NCI-H2171 (cell line): ENCODE data around the gene CST6.
"Not testable (repeated sequence)": the region's sequence is repeated elsewhere in the genome, so short reads cannot be mapped to it uniquely, and the experiment has no call there.

Experiments used
- DNase-seq: peaks from one replicate; lab custom pipeline; 2025; lab: John Stamatoyannopoulos, UW

CST6 gene

DNA sequence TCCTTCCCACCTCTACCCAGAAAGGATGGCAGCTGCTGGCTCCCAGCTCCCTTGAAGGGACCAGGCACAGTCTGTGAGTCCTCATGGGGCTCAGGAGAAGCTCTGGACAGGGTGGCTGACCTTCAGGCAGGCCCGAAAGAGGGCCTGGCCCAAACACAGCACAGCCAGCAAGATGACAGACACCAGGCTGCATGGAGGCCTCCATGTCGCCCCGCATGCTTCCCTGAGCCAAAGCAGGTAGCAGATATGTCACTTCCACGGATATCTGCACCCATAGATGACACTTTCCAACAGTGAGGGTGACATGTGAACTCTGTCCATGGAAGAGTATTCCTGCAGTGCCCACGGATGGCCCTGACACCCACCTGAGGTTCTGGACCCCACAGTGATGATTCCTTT lies 28.2 kb upstream of the CST6 start:
- no peak for DNase-seq

DNA sequence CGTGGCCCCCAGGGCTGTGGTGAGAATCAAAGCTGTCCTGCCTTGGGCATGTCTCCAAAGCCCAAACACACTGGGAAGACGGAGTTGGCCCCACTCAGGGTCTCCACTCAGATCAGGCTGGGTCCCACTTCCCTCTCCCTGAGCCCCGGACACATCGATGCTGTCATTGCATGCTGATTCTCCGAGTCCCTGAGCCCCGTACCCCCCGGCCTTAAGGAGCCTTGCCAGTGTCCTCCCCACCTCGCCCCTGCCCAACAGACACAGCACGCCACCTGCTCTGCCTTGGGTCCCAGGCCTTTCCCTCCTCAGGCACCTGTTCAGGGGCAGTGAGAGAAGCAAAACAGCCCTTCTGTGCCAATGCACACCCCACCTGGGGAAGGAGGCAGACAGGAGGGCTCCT lies 24.5 kb upstream of the CST6 start:
- DNase-seq = no peak

DNA sequence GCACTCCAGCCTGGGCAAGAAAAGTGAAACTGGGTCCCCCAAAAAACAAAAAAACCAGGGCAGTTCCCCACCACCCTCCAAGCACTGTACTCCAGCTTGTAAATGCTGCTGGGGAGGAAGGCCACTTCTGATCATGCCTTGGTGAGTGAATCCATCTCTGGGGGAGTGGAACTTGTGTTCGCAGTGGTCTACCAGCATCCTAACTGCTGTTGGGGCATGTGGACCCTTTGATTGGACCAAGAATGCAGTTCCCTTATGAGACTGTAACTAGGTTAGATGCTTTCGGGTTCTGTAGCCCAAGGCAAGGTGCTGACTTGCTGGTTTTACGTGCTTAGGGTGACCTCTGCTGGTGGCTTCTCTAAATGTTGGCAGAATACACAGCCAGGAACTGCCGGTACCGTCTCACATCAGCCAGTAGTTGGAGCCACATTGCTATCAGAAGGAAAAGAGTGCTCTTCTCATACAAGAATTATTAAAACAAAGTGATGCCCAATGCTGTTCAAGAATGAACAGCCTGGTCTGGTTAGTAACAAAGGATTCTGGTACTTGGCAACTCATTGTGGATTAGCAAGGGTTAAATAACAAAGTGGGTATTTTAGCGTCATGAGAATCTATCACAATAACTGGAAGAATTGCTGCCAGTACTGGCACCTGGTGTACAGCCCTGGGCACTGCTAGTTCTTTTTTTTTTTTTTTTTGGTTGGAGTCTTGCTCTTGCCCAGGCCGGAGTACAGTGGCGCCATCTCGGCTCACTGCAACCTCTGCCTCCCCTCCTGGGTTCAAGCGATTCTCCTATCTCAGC lies 22.8 kb upstream of the CST6 start:
- DNase-seq = peak; percentile 87

DNA sequence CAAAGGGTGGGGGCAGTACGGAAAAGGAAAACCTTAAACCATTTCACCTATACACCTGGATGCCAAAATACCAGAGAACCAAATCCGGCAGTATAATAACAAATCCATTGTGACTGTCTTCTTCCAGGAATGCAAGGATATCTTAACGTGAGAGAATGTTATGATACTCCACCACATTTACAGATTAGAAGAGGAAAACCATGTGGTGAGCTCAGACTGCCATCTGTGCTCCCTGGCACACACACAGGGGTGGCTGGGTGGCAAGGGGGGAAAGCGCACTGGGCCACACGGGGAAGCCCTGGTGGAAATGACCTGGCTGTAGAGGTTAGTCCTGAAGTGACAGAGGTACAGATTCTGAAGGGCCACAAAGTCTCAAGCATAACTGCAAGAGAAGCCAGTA lies 19.8 kb upstream of the CST6 start:
- DNase-seq = no peak

DNA sequence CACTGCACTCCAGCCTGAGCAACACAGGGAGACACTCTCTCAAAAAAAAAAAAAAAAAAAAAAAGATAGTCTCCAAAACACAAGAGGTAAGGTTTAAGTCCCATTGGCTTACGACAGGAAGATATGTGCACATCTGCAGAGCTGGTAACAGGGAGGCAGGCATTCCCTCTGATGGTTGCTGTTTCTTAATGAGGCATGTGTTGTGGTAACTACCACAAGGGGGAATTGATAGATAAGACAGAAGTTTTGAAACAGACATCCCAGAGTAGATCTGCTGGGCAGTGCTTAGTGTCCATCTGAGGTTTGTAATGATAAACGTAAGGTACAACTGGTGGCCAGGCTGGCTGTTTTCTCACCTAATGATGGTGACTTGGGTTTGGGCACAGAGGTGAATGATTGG lies 14.5 kb upstream of the CST6 start:
- no peak for DNase-seq

DNA sequence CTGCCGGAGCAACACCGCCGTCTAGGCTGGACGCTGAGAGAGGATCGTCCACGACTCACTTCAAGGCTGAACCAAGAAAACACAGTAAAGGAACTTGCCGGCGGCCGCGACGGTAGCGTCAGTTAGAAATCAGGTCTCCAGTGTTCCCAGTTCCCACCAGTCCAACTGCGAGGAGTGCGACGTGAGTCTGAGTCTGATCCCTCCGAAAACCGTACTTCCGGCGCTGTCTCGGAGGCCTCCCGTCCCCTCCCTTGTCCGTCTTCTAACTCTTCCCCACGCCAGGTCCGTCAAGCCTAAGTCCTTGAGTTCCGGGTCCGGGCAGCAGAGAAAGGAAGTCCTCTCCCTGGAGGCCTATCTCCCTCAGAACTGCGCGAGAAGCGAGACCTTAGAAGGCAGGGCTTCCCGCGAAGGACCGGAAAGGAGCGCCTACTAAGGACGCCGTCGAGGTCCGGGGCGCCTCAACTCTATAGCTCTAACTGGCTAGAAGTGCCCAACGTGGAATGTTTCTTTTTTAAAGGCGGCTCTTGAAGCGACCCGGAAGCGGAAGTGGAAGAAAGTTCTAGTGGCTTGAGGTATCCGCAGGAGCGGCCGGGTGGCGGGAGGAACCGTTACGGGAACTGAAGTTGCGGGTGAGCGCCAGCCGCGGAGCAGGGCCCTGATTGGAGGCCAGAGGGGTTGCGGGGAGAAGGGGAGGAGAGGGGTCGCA lies 9.7 kb upstream of the CST6 start, which contains the start of the genes BANF1 and EIF1AD:
BANF1 (plus strand) TSS at position 562 of the 706 bp plus-strand sequence. CDS start 748 bp downstream, outside the sequence.
EIF1AD (minus strand) TSS at position 216 of the 706 bp plus-strand sequence. CDS start 1,768 bp downstream, outside the sequence.
- peak; percentile 99 for DNase-seq

DNA sequence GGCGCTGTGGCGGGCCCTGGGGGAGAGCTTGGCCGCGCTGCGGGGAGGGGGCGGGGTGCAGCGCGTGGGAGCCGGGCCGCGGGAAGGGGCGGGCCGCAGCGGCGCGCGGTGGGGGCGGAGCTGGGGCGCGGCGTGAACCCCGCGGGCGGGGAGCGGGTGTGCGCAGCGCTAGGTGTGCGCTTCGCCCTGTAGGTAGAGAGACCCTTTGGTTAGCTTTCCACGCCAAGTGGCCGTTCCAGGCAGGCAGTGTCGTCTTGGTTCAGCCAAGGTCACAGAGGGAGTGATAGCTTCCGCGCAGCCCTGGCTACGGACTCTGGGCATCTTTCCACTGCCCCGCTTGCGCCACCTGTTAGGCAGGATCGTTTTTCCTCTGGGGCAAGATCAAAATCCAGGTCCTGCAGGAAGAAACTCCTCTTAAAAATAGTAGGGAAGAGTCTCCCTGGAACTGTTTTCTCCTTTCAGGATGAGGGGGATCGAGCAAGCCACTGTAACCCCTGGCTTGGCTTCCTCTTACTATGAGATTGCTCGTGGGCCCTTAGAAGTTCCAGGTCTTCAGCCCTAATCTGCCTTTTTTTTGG lies 9.1 kb upstream of the CST6 start:
- no peak for DNase-seq

DNA sequence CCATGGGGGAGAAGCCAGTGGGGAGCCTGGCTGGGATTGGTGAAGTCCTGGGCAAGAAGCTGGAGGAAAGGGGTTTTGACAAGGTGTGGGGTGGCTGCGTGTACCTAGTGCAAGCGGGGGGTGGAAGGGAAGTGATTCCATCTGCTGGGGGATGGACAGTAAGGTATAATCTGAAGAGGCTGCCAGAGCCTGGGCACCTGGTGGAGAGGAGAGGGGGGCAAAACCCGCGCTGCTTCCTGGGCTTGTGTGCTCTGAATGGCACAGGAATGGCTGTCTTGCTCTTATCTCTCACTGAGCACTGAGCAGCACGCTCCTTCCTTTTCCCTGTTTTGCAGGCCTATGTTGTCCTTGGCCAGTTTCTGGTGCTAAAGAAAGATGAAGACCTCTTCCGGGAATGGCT lies 8.5 kb upstream of the CST6 start:
- DNase-seq = no peak

DNA sequence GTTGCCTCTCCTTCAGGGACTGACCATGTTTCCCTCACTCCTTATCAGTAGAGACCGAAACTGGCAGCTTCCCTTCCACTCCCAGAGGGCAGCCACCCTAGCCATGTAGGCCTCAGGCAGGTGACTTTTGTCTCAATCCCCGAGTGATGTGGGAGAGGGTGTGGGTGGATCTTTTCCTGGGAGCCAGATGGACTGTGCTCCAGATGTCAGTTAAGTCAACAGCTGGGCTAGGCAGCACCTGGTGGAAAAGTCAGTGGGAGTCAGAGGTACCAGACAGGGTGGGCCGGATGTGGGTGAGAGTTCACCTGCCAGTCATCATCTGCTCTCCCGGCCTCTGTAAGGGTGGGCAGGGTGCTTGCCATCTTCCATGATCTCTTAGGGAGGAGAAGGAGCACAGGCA lies 7.6 kb upstream of the CST6 start:
- no peak for DNase-seq

DNA sequence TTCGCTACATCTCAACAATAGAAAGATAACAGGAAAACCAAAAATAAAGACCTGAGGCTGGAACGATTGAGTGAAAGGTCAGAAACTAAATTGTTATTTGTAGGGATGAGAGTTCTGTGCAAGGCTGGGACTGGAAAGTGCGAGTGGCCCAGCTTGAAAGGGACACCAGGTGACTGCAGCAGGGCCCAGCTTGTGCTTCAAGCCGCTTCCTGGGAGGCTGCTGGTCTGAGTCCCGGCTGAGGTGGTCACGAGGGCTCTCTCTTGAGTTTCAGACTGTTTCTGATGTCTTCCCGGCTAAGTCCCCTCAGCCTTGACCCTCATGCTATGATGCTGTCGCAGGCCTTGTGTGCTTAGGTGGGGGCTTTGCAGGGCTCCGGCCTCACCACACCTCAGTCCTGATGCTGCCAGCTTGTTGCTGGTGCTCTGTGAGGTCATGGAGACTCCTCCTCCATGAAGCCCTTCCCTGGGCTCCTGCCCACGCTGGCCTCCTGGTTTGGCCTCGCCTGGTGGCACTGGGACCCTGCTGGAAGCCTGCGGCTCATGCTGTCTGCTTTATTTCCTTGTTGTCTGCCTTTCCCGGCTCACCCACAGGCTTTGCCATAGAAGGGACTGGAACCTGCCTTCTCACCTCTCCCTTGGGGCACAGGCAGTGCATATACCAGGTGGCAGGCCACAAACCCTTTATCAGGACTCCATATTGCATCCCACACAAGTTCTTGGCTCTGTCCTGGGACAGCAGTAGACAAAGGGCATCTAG lies 5.5 kb upstream of the CST6 start:
- DNase-seq = no peak

DNA sequence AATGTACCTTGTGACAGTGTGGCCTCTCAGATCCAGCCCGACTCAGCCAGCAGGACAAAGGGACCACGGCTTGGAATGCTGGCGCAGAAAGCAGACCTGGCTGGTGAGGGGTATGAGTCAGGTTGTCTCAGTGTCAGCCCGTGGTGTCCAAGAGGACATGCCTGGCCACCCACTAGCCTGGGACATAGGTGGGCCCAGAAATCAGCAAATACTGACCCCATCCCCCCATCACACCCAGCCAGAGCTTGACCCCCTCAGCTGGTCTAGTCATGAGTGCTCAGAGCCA lies 5.0 kb upstream of the CST6 start:
- DNase-seq = no peak

DNA sequence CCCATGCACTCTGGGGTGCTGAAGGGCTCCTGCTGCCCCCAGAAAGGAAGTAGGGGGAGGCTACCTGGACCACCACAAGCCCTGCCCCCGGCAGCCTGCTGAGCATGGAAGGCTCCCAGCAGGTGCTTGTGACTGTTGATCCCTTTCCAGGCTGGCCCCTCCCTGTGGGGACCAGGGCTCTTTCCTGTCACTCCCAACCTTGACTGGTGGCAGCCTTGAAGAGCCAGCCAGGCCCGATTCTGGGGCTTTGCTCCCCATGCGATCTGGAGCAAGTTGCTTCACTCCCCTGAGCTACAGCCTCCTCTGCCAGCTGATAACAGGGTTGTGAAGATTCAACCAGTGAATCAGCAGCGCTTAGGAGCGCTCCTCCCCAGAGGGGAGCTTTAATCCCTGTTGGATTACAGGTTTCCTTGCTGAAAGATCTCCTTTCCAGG lies 4.6 kb upstream of the CST6 start:
- DNase-seq = no peak

DNA sequence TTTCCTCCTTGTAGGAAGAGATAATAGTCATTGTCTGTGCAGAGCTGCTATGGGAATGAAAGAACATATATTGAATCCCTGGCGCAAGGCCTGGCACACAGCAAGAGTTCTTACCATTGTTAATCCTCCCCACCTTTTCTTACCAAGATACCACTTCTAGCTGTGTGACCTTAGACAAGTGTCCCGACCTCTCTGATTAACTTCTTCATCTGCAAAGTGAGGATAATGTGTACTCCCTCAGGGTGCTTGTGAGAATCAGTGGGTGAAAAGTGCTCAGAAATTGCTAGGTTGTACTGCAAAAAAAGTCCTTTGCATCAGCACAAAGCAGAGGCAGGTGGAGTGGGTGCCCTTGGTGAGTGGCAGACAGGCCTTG lies 3.7 kb upstream of the CST6 start:
- no peak for DNase-seq

DNA sequence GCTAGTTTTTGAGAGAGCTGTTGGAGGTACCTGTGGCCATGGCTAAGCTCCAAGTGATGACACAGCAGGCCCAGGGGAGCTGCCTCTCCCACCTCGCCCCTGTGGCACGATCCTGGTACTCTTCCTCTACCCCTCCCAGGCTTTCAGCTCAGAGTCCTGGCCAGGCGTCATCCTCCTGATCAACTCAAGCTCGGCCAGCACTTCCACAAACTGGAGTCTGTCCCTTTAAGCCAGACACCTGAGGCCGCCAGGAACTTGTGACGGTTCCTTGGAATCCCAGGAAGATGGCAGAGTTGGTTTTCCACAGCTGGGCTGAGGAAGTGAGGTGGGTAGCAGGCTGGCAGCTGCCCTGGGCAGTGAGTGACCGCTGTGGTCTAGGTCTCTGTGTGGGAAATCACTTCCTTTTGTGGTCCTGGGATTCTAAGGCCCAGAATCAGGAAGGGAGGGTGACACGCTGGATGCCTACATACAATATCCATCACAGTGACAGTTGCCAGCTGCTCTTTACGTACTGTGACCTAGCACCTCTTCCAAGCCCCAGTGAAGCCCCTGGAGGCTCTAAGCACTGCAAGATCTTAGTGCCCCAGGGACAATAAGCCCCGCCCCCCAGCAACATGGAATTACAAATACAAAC lies 3.2 kb upstream of the CST6 start:
- no peak for DNase-seq

DNA sequence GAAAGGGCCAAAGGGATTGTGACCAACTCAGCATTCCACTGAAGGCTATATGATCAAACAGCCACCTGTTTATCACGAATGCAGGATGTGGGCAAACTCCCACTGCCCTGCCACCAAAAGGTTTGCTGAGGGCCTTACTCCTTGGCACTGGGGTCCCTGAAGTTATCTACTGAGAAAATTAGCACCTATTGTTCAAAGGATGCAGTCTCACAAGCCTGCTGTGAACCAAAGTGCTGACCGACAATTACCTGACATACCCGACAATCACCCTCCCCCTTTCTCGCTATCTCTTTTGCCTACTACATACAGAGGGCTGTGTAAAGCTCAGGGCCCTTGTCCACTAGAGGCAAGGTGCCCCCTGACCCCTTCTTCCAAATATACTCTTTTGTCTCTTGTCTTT lies 1.8 kb upstream of the CST6 start:
- DNase-seq = not testable (repeated sequence)

DNA sequence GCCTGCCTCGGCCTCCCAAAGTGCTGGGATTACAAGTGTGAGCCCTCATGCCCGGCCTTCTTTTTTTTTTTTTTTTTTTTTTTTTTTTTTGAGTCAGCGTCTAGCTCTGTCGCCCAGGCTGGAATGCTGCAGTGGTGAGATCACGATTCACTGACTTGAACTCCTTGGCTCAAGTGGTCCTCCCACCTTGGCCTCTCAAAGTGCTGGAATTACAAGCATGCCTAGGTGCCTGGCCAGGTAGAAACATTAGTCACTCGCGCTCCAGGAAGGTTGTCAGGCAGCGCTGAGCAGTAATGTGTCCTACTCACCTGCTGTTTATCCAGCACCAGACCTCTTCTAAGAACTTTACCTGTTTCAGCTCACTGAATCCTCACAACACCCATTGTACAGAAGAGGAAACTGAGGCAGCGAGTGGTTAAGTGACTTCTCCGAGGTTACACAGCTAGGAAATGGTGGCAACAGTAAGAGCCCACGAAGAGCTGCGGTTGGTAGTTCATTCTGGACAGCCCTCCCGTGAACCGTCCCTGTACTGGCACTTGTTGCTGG lies 496 bp upstream of the CST6 start:
- no peak for DNase-seq

DNA sequence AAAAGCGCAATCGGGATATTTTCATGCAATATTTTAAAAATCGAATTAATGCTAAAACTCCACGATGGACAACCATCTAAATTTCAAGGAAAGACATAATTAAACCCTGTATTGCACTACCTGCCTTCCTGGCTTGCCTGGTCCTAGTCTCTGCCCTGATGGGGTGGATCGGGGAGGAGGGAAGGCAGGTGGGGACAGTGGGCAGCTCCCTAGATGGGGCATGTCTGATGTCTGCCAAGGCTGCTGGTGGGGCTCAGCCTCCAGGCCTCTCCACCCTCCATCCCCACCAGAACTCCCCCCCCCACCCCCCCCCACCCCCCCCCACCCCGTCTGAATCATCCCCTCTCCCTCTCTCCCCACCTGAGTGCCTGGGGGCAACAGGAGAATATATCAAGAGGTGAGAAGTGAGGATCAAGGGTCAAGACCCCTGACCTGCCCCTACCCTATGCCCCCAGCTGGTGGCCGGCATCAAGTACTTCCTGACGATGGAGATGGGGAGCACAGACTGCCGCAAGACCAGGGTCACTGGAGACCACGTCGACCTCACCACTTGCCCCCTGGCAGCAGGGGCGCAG lies 650 bp downstream of the CST6 start:
- DNase-seq = no peak

DNA sequence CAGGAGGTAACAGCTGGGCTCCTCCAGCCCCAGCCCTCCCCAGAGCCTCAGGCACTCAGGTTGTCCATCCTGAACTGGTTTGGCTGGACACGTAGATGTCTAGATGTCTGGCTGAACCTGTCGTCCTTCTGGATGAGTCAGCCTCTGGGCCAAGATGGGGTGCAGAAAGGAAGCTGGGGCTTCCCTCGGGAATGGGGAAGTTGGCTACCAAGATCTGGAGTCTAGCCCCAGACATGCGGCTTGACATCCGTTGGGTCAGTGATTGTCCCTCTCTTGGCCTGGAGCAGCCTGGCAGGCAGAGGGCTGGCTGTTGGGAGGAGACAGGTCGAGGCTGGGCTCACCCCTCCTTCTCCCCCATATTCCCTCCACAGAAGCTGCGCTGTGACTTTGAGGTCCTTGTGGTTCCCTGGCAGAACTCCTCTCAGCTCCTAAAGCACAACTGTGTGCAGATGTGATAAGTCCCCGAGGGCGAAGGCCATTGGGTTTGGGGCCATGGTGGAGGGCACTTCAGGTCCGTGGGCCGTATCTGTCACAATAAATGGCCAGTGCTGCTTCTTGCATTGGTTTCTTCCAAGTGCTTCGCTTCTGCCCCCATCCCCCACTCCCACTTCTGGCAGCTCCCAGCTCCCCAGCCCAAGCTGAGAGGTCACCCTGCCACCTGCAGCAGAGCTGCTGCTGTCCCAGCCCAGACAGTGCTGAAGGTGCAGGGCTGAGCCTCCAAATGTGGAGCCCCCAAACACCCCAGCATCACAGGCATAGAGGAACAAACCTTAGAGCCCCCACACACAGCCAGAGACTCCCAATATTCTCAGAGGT lies 1.3 kb downstream of the CST6 start:
- DNase-seq = no peak

DNA sequence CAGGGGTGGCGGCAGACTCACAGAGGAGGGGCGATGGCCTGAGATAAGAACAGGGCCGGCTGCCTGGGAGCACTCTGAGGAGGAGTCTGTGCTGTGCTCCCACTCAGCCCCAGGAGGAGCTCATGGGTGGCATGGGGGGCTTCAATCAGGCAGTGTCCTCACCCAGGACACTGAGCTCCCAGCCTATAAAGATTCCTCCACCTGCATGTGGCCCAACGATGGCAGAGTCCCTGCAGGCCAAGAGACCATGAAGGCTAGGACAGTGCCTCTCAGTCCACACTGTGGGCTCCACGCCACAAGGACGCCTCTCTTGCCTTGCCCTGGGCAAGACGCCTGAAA lies 1.9 kb downstream of the CST6 start:
- no peak for DNase-seq

DNA sequence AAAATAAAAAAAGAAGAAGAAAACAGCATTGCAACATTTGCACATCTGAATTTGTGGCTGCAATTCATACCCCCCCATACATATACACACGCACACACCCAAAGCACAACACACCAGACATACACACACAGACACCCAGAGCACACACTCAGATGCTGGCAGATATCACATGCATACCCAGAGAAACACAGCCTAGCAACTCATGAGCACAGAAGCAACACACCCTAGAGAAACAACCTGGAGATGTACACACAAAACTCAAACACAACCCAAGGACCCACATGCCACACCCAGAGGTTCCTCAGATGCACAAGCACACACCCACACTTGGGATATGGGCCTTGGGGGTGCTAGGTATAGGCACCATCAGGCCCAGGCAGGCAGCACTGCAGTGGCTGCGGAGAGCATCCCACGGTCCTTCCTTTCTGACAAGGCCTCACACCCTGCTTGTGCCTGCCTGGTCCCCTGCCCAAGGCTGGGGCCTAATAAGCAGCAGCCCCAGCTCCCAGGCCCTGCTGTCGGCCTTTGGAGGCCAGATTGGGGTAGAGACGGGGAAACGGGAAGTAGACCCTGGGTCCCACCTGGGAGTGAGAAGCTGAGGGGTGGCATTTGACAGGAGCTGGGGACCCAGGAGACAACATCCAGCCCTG lies 3.1 kb downstream of the CST6 start:
- DNase-seq = no peak
